Muscle of leg (tissue), 11 donors: ENCODE measurements around the gene RABGAP1L. TPM values are rescaled to one million over a fixed set of nuclear protein-coding genes. Genes with fewer than 3 reads are reported as not detected.
"Not testable (repeated sequence)": the region's sequence is repeated elsewhere in the genome, so short reads cannot be mapped to it uniquely, and the experiment has no call there.

Experiments
- DNase-seq: peaks from one replicate; pipeline ENCODE4 v3.0.0; 2013
- H3K27ac ChIP-seq: one replicate; pipeline ENCODE4 v1.5.1; 2013; ENCODE audit warnings: mild to moderate bottlenecking, low read length, control low read depth
- H3K27me3 ChIP-seq: one replicate; pipeline ENCODE4 v1.6.1; 2013; ENCODE audit warnings: low read length; ENCODE audit not compliant: control insufficient read depth, insufficient read depth
- H3K36me3 ChIP-seq: one replicate; pipeline ENCODE4 v1.6.1; 2013; ENCODE audit warnings: low read length; ENCODE audit not compliant: control insufficient read depth, insufficient read depth
- H3K4me1 ChIP-seq: one replicate; pipeline ENCODE4 v1.6.1; 2013; ENCODE audit warnings: low read length; ENCODE audit not compliant: control insufficient read depth, insufficient read depth
- H3K4me3 ChIP-seq: one replicate; pipeline ENCODE4 v1.5.1; 2013; ENCODE audit warnings: low read length, control low read depth
- H3K9me3 ChIP-seq: replicated peaks from 2 replicates; pipeline ENCODE4 v1.6.1; 2013; ENCODE audit warnings: low read depth, low read length; ENCODE audit not compliant: control insufficient read depth
- WGBS: methylation state at CpG from one replicate; pipeline ENCODE4 v1.1.5; 2013; ENCODE audit warnings: missing lambda C conversion rate; ENCODE audit not compliant: insufficient coverage; 5-methylcytosine and 5-hydroxymethylcytosine counted together
- polyA plus RNA-seq, 8 donors: library from polyadenylated mRNA; unstranded; fragments of 120-200 nt; gene quantifications; one replicate each; pipeline versions ENCODE4 v1.2.1 to v1.2.3, GENCODE V29; 2013; ENCODE audit warnings: inconsistent platforms in 1 of 8, low replicate concordance in 1 of 8; ENCODE audit not compliant: insufficient read length in 8 of 8, insufficient read depth in 1 of 8
- total RNA-seq: library from RNA; stranded (reverse); fragments of 120-200 nt; gene quantifications from one replicate; pipeline ENCODE4 v1.2.4, GENCODE V29; 2013

The RABGAP1L gene
- total and polyA plus RNA-seq, 9 donors, result 9.8 to 27.2 (median 11.6) TPM

GRCh38 chr1:174315239-174315638 lies 155.9 kb downstream of the RABGAP1L start:
- H3K36me3 ChIP-seq, result no peaks in the 10 kb centered on the region
- peaks cover 17% of the 10 kb centered on the region for H3K9me3 ChIP-seq
- no peaks in the 10 kb centered on the region for H3K27me3 ChIP-seq
- DNase-seq, result no peak
- no peak overlapping the region for H3K4me3 ChIP-seq
- H3K4me1 ChIP-seq, result no peaks in the 10 kb centered on the region
- WGBS, result no CpG with 5 or more reads among the region's 2 CpGs
- H3K27ac ChIP-seq, result no peak overlapping the region

- H3K4me3 ChIP-seq, DNase-seq, H3K27me3 ChIP-seq, H3K27ac ChIP-seq, H3K4me1 ChIP-seq, H3K36me3 ChIP-seq: not testable (repeated sequence)
- WGBS, result 100% methylated on average over 2 of the region's 3 CpGs
- H3K9me3 ChIP-seq, result peaks cover 20% of the 10 kb centered on the region
These were observed 161.6 kb downstream of the RABGAP1L start for GRCh38 chr1:174320897-174321296.

GRCh38 chr1:174322202-174322862 lies 163.0 kb downstream of the RABGAP1L start:
- H3K4me3 ChIP-seq, result no peak overlapping the region
- no peaks in the 10 kb centered on the region for H3K27me3 ChIP-seq
- H3K27ac ChIP-seq, result no peak overlapping the region
- WGBS, result no CpG with 5 or more reads among the region's 1 CpG
- peaks cover 6% of the 10 kb centered on the region for H3K36me3 ChIP-seq
- DNase-seq, result no peak
- no peaks in the 10 kb centered on the region for H3K4me1 ChIP-seq
- peaks cover 29% of the 10 kb centered on the region for H3K9me3 ChIP-seq

- H3K4me3 ChIP-seq, result no peak overlapping the region
- H3K9me3 ChIP-seq, result peaks cover 34% of the 10 kb centered on the region
- no peaks in the 10 kb centered on the region for H3K4me1 ChIP-seq
- 67% methylated on average over 1 of the region's 1 CpG for WGBS
- no peak overlapping the region for H3K27ac ChIP-seq
- no peaks in the 10 kb centered on the region for H3K27me3 ChIP-seq
- peaks cover 6% of the 10 kb centered on the region for H3K36me3 ChIP-seq
- no peak for DNase-seq
These were observed 165.2 kb downstream of the RABGAP1L start for GRCh38 chr1:174324493-174324892.

DNA sequence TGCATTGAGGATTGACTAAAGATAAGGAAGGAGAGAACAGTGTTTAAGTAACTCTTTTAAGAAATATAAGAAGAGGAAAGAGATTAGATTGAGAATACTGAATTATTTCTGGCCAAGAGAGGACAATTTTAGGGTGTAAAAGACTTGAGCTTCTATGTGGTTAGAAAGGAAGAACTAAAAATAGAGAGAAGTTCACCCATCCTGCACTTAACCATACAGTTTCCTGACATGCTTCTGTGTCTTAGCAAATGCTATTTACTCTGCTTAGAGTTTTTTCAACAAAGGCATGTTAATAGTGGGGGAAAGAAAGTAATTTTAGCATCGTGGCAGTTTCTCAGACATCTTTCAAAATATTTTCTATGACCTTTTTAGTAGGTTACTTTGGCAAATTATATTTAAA lies 165.6 kb downstream of the RABGAP1L start:
- no CpG with 5 or more reads among the region's 1 CpG for WGBS
- Histone ChIP-seq H3K4me1 (no peaks in the 10 kb centered on the region), H3K9me3 (peaks cover 34% of the 10 kb centered on the region), H3K27ac (no peak overlapping the region), H3K36me3 (peaks cover 6% of the 10 kb centered on the region), H3K27me3 (no peaks in the 10 kb centered on the region), H3K4me3 (no peak overlapping the region)
- DNase-seq, result no peak

DNA sequence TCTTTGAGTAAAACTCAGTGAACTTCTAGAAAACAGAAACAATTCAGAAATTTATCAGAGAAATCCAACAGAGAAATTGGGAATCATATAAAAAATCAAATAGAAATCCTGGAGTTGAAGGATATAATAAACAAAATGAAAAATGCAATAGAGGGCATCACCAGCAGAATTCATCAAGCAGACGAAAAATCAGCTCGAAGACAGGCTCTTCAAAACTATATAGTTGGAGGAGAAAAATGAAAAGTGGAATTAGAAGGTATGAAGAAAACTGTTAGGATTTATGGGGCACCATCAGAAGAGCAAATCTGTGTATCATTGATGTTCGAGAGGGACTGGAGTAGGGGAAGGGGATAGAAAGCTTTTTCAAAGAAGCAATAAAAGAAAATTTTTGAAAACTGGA lies 167.0 kb downstream of the RABGAP1L start:
- 100% methylated on average over 2 of the region's 3 CpGs for WGBS
- H3K4me1 ChIP-seq, result no peaks in the 10 kb centered on the region

GRCh38 chr1:174333437-174333836 lies 174.1 kb downstream of the RABGAP1L start:
- DNase-seq, result no peak
- 73% methylated on average over 3 of the region's 6 CpGs for WGBS
- H3K4me3 ChIP-seq, result no peak overlapping the region
- H3K9me3 ChIP-seq, result peaks cover 2% of the 10 kb centered on the region
- no peaks in the 10 kb centered on the region for H3K36me3 ChIP-seq
- H3K27ac ChIP-seq, result no peak overlapping the region
- H3K4me1 ChIP-seq, result no peaks in the 10 kb centered on the region
- H3K27me3 ChIP-seq, result no peaks in the 10 kb centered on the region

More for the DNA sequence above, 167.0 kb downstream of the RABGAP1L start:
- no peak overlapping the region for H3K27ac ChIP-seq
- no peak overlapping the region for H3K4me3 ChIP-seq
- H3K9me3 ChIP-seq, result peaks cover 31% of the 10 kb centered on the region
- H3K27me3 ChIP-seq, result no peaks in the 10 kb centered on the region
- no peak for DNase-seq
- H3K36me3 ChIP-seq, result peaks cover 6% of the 10 kb centered on the region

GRCh38 chr1:174337000-174337681 lies 177.8 kb downstream of the RABGAP1L start:
- 87% methylated on average over 4 of the region's 4 CpGs for WGBS
- Histone ChIP-seq H3K4me3 (no peak overlapping the region), H3K27me3 (no peaks in the 10 kb centered on the region), H3K36me3 (no peaks in the 10 kb centered on the region), H3K9me3 (no peaks in the 10 kb centered on the region), H3K4me1 (no peaks in the 10 kb centered on the region), H3K27ac (no peak overlapping the region)
- DNase-seq, result no peak

DNA sequence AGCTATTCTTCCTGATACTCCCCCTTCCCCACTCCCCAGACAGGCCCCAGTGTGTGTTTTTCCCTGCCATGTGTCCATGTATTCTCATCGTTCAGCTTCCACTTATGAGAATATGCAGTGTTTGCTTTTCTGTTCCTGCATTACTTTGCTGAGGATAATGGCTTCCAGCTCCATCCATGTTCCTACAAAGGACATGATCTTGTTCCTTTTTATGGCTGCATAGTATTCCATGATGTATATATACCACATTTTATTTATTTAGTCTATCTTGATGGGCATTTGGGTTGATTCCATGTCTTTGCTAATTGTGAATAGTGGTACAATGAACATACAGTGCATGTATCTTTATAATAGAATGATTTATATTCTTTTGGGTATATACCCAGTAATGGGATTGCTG lies 181.1 kb downstream of the RABGAP1L start:
- DNase-seq, H3K4me3 ChIP-seq, H3K4me1 ChIP-seq, H3K9me3 ChIP-seq, H3K36me3 ChIP-seq, H3K27ac ChIP-seq, H3K27me3 ChIP-seq: not testable (repeated sequence)
- WGBS, result no CpG with 5 or more reads among the region's 1 CpG

- no peak overlapping the region for H3K27ac ChIP-seq
- H3K4me3 ChIP-seq, result no peak overlapping the region
- H3K4me1 ChIP-seq, result no peaks in the 10 kb centered on the region
- no peaks in the 10 kb centered on the region for H3K36me3 ChIP-seq
- H3K27me3 ChIP-seq, result no peaks in the 10 kb centered on the region
- no peak for DNase-seq
- H3K9me3 ChIP-seq, result no peaks in the 10 kb centered on the region
- WGBS, result no CpG with 5 or more reads among the region's 3 CpGs
These were observed 184.8 kb downstream of the RABGAP1L start for GRCh38 chr1:174344162-174344561.
